ENCODE measurements around the gene TBC1D5. TPM values are rescaled to one million over a fixed set of nuclear protein-coding genes. Genes with fewer than 3 reads are reported as not detected.

The TBC1D5 gene
- total RNA-seq, 1 donor from 2014 or later = 106 TPM

- peaks cover 20% of the 10 kb centered on the region for H3K36me3 Mint-ChIP-seq (ENCODE audit: low read depth)
- H3K27me3 Mint-ChIP-seq = no peaks in the 10 kb centered on the region
- H3K4me3 Mint-ChIP-seq = no peak overlapping the region
- H3K9me3 Mint-ChIP-seq = peaks cover 2% of the 10 kb centered on the region
- H3K27ac Mint-ChIP-seq = no peak overlapping the region
- ATAC-seq (ENCODE audit: low read depth) = no peak
- POLR2A ChIA-PET = no interaction called here
- DNase-seq = no peak
- intact Hi-C loops (cut with micrococcal nuclease) = no loop called here
- TF ChIP-seq CTCF (IDR thresholded peaks at IDR 0.05) = no peak
- H3K4me1 Mint-ChIP-seq = peaks cover 6% of the 10 kb centered on the region
- CTCF ChIA-PET = no interaction called here
These were observed 179.6 kb downstream of the TBC1D5 start for GRCh38 chr3:17562845-17563244.

GRCh38 chr3:17558565-17558964 is 183.9 kb downstream of the TBC1D5 start:
- Mint-ChIP-seq H3K9me3 (peaks cover 2% of the 10 kb centered on the region), H3K4me1 (peaks cover 2% of the 10 kb centered on the region), H3K27ac (no peak overlapping the region), H3K4me3 (no peak overlapping the region), H3K36me3 (ENCODE audit: low read depth) (peaks cover 38% of the 10 kb centered on the region), H3K27me3 (no peaks in the 10 kb centered on the region)
- ATAC-seq (ENCODE audit: low read depth) = no peak
- ChIA-PET CTCF (no interaction called here), POLR2A (no interaction called here)
- DNase-seq = no peak
- intact Hi-C loops (cut with micrococcal nuclease) = no loop called here
- no peak for TF ChIP-seq CTCF (IDR thresholded peaks at IDR 0.05)

- ATAC-seq (ENCODE audit: low read depth) = no peak
- POLR2A ChIA-PET = no interaction called here
- peaks cover 33% of the 10 kb centered on the region for H3K36me3 Mint-ChIP-seq (ENCODE audit: low read depth)
These were observed 184.5 kb downstream of the TBC1D5 start for GRCh38 chr3:17557749-17558463.

GRCh38 chr3:17555525-17555924 is 186.9 kb downstream of the TBC1D5 start:
- CTCF ChIA-PET = no interaction called here
- POLR2A ChIA-PET = no interaction called here
- H3K27me3 Mint-ChIP-seq = no peaks in the 10 kb centered on the region
- H3K4me3 Mint-ChIP-seq = no peak overlapping the region
- ATAC-seq (ENCODE audit: low read depth) (no peak), DNase-seq (no peak)
- H3K9me3 Mint-ChIP-seq = no peaks in the 10 kb centered on the region
- no peak for TF ChIP-seq CTCF (IDR thresholded peaks at IDR 0.05)
- H3K27ac Mint-ChIP-seq = no peak overlapping the region
- peaks cover 27% of the 10 kb centered on the region for H3K36me3 Mint-ChIP-seq (ENCODE audit: low read depth)
- peaks cover 4% of the 10 kb centered on the region for H3K4me1 Mint-ChIP-seq
- intact Hi-C loops (cut with micrococcal nuclease) = no loop called here

More at GRCh38 chr3:17557749-17558463, 184.5 kb downstream of the TBC1D5 start:
- DNase-seq = no peak
- no peak for TF ChIP-seq CTCF (IDR thresholded peaks at IDR 0.05)
- H3K4me1 Mint-ChIP-seq = peaks cover 2% of the 10 kb centered on the region
- intact Hi-C loops (cut with micrococcal nuclease) = no loop called here
- no peak overlapping the region for H3K27ac Mint-ChIP-seq
- H3K9me3 Mint-ChIP-seq = no peaks in the 10 kb centered on the region
- no peak overlapping the region for H3K4me3 Mint-ChIP-seq
- CTCF ChIA-PET = no interaction called here
- H3K27me3 Mint-ChIP-seq = no peaks in the 10 kb centered on the region

GRCh38 chr3:17554078-17554477 is 188.4 kb downstream of the TBC1D5 start:
- peaks cover 24% of the 10 kb centered on the region for H3K36me3 Mint-ChIP-seq (ENCODE audit: low read depth)
- no peak for ATAC-seq (ENCODE audit: low read depth)
- H3K4me1 Mint-ChIP-seq = peaks cover 4% of the 10 kb centered on the region
- TF ChIP-seq CTCF (IDR thresholded peaks at IDR 0.05) = no peak
- DNase-seq = no peak
- intact Hi-C loops (cut with micrococcal nuclease) = no loop called here
- H3K4me3 Mint-ChIP-seq = no peak overlapping the region
- CTCF ChIA-PET = no interaction called here
- no peaks in the 10 kb centered on the region for H3K27me3 Mint-ChIP-seq
- H3K9me3 Mint-ChIP-seq = no peaks in the 10 kb centered on the region
- POLR2A ChIA-PET = no interaction called here
- no peak overlapping the region for H3K27ac Mint-ChIP-seq

Measured in activated B cell treated with CpG ODN at 0.5 μM for 24 hours (primary cell).